Hepatocyte (in vitro differentiated cells): ENCODE results near the gene CYYR1.

Experiments
- EZH2 ChIP-seq: fragments of 200-600 bp; sonication (generic); IDR thresholded peaks from 2 replicates; pipeline ENCODE4 v1.6.1; 2016; ENCODE audit warnings: antibody characterized with exemption, mild to moderate bottlenecking, borderline replicate concordance
- TF ChIP-seq, protein P1 (sequence below): fragments of 200-600 bp; sonication (generic); IDR thresholded peaks from 2 replicates; pipeline ENCODE4 v1.5.1; 2016; ENCODE audit warnings: antibody characterized with exemption, mild to moderate bottlenecking; ENCODE audit not compliant: poor library complexity

- TF ChIP-seq EZH2: no peak
- TF ChIP-seq, protein P1, sequence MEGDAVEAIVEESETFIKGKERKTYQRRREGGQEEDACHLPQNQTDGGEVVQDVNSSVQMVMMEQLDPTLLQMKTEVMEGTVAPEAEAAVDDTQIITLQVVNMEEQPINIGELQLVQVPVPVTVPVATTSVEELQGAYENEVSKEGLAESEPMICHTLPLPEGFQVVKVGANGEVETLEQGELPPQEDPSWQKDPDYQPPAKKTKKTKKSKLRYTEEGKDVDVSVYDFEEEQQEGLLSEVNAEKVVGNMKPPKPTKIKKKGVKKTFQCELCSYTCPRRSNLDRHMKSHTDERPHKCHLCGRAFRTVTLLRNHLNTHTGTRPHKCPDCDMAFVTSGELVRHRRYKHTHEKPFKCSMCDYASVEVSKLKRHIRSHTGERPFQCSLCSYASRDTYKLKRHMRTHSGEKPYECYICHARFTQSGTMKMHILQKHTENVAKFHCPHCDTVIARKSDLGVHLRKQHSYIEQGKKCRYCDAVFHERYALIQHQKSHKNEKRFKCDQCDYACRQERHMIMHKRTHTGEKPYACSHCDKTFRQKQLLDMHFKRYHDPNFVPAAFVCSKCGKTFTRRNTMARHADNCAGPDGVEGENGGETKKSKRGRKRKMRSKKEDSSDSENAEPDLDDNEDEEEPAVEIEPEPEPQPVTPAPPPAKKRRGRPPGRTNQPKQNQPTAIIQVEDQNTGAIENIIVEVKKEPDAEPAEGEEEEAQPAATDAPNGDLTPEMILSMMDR: no peak
Measured at GRCh38 chr21:26425576-26425975, 147.5 kb downstream of the CYYR1 start.
